ENCODE measurements around the gene PCCA.

The PCCA gene

GRCh38 chr13:100547791-100548201 lies 458.9 kb downstream of the PCCA start:
- no peak for TF ChIP-seq GATA3 (IDR thresholded peaks at IDR 0.05; ENCODE audit: low read depth, low read length)
- TF ChIP-seq GATA2 (IDR thresholded peaks at IDR 0.05; ENCODE audit: low read depth, low read length) = no peak

GRCh38 chr13:100549316-100549715 lies 460.4 kb downstream of the PCCA start:
- no peak for TF ChIP-seq GATA3 (IDR thresholded peaks at IDR 0.05; ENCODE audit: low read depth, low read length)
- TF ChIP-seq GATA2 (IDR thresholded peaks at IDR 0.05; ENCODE audit: low read depth, low read length) = no peak

GRCh38 chr13:100552755-100553154 lies 463.9 kb downstream of the PCCA start:
- TF ChIP-seq GATA2 (IDR thresholded peaks at IDR 0.05; ENCODE audit: low read depth, low read length) (no peak), GATA3 (IDR thresholded peaks at IDR 0.05; ENCODE audit: low read depth, low read length) (no peak)

GRCh38 chr13:100559886-100560285 lies 471.0 kb downstream of the PCCA start:
- TF ChIP-seq GATA3 (IDR thresholded peaks at IDR 0.05; ENCODE audit: low read depth, low read length) (no peak), GATA2 (IDR thresholded peaks at IDR 0.05; ENCODE audit: low read depth, low read length) (no peak)

GRCh38 chr13:100560498-100561157 lies 471.7 kb downstream of the PCCA start:
- TF ChIP-seq GATA2 (IDR thresholded peaks at IDR 0.05; ENCODE audit: low read depth, low read length) (no peak), GATA3 (IDR thresholded peaks at IDR 0.05; ENCODE audit: low read depth, low read length) (no peak)

- TF ChIP-seq GATA2 (IDR thresholded peaks at IDR 0.05; ENCODE audit: low read depth, low read length) (no peak), GATA3 (IDR thresholded peaks at IDR 0.05; ENCODE audit: low read depth, low read length) (no peak)
Measured at GRCh38 chr13:100561158-100561499, 472.2 kb downstream of the PCCA start.

- TF ChIP-seq GATA2 (IDR thresholded peaks at IDR 0.05; ENCODE audit: low read depth, low read length) = no peak
- TF ChIP-seq GATA3 (IDR thresholded peaks at IDR 0.05; ENCODE audit: low read depth, low read length) = no peak
Measured at GRCh38 chr13:100561599-100562204, 472.8 kb downstream of the PCCA start.

GRCh38 chr13:100563779-100564178 lies 474.9 kb downstream of the PCCA start:
- TF ChIP-seq GATA2 (IDR thresholded peaks at IDR 0.05; ENCODE audit: low read depth, low read length) = no peak
- no peak for TF ChIP-seq GATA3 (IDR thresholded peaks at IDR 0.05; ENCODE audit: low read depth, low read length)

GRCh38 chr13:100564444-100565223 lies 475.7 kb downstream of the PCCA start:
- TF ChIP-seq GATA2 (IDR thresholded peaks at IDR 0.05; ENCODE audit: low read depth, low read length) (no peak), GATA3 (IDR thresholded peaks at IDR 0.05; ENCODE audit: low read depth, low read length) (no peak)

GRCh38 chr13:100565286-100565685 lies 476.4 kb downstream of the PCCA start:
- TF ChIP-seq GATA2 (IDR thresholded peaks at IDR 0.05; ENCODE audit: low read depth, low read length) (no peak), GATA3 (IDR thresholded peaks at IDR 0.05; ENCODE audit: low read depth, low read length) (no peak)

GRCh38 chr13:100566543-100566942 lies 477.6 kb downstream of the PCCA start:
- TF ChIP-seq GATA2 (IDR thresholded peaks at IDR 0.05; ENCODE audit: low read depth, low read length) = no peak
- no peak for TF ChIP-seq GATA3 (IDR thresholded peaks at IDR 0.05; ENCODE audit: low read depth, low read length)

- no peak for TF ChIP-seq GATA2 (IDR thresholded peaks at IDR 0.05; ENCODE audit: low read depth, low read length)
- TF ChIP-seq GATA3 (IDR thresholded peaks at IDR 0.05; ENCODE audit: low read depth, low read length) = no peak
Measured at GRCh38 chr13:100573121-100573520, 484.2 kb downstream of the PCCA start.

Measured in SH-SY5Y (cell line).